ENCODE results near the gene YLPM1.

GRCh38 chr14:74875204-74875603 is 112.1 kb downstream of the YLPM1 start:
- TF ChIP-seq CTCF (IDR thresholded peaks at IDR 0.05) = no peak
- no peak for TF ChIP-seq EZH2 (IDR thresholded peaks at IDR 0.05; ENCODE audit: borderline replicate concordance, insufficient read depth, low read depth, low read length, poor library complexity, severe bottlenecking)

Measured in B cell (primary cell).